Measurements from ENCODE around the gene TTC23. TPM values are rescaled to one million over a fixed set of nuclear protein-coding genes. Genes with fewer than 3 reads are reported as not detected.
A peak's percentile ranks its signal among the peaks of the same experiment; 100 is the strongest.

TTC23 gene
- total RNA-seq, 1 experiment from 2014 or later: 31.9 TPM

- Histone ChIP-seq H3K4me3 (no peak overlapping the region), H3K36me3 (peaks cover 96% of the 10 kb centered on the region), H3K9me3 (replicated peaks) (no peaks in the 10 kb centered on the region), H3K27ac (peak overlapping the region; percentile 86), H3K4me1 (replicated peaks) (peaks cover 78% of the 10 kb centered on the region), H3K27me3 (replicated peaks) (no peaks in the 10 kb centered on the region)
- peak in 1 of 2 experiments; percentile 59 for DNase-seq (ENCODE audit: low read depth in 1 of 2, low spot score in 2 of 2)
Measured at GRCh38 chr15:99130314-99130713, 119.1 kb downstream of the TTC23 start.

DNA sequence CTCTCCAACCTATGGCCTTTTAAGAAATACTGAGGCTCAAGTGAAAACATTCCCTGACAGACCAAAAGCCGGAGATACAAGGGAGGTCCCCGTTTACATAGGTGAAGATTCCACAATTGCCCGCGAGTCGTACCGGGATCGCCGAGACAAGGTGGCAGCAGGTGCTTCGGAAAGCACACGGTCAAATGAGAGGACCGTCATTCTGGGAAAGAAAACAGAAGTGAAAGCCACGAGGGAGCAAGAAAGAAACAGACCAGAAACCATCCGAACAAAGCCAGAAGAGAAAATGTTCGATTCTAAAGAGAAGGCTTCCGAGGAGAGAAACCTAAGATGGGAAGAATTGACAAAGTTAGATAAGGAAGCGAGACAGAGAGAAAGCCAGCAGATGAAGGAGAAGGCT lies 119.7 kb downstream of the TTC23 start:
- Histone ChIP-seq H3K9me3 (replicated peaks) (no peaks in the 10 kb centered on the region), H3K4me1 (replicated peaks) (peaks cover 78% of the 10 kb centered on the region), H3K27ac (peak overlapping the region; percentile 86), H3K36me3 (peaks cover 97% of the 10 kb centered on the region), H3K4me3 (no peak overlapping the region), H3K27me3 (replicated peaks) (no peaks in the 10 kb centered on the region)
- DNase-seq (ENCODE audit: low read depth in 1 of 2, low spot score in 2 of 2): no peak

DNA sequence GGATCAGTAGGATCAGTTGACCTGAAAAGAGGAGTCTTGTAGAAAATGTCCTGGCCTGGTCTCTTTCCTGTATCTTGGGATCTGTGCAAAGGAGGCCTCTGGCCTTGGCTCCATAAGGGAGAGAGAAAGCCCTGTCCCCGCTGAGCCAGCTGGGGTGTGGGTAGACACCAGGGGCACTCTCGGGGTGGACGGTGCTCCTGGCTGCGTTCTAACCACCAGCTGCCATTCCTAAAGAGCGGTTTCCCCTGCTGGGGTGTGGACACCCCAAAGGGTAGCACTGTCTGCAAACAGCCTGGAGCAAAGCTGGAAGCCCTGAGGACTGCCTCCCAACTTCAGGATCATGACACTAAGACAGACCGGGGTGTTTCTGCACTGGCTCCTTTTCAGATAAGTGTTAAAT lies 121.0 kb downstream of the TTC23 start:
- H3K4me1 ChIP-seq (replicated peaks): peaks cover 74% of the 10 kb centered on the region
- H3K27ac ChIP-seq: no peak overlapping the region
- H3K36me3 ChIP-seq: peaks cover 90% of the 10 kb centered on the region
- H3K4me3 ChIP-seq: no peak overlapping the region
- no peaks in the 10 kb centered on the region for H3K27me3 ChIP-seq (replicated peaks)
- no peaks in the 10 kb centered on the region for H3K9me3 ChIP-seq (replicated peaks)
- no peak for DNase-seq (ENCODE audit: low read depth in 1 of 2, low spot score in 2 of 2)

- H3K9me3 ChIP-seq (replicated peaks): no peaks in the 10 kb centered on the region
Measured at GRCh38 chr15:99127773-99128172, 121.6 kb downstream of the TTC23 start.

GRCh38 chr15:99126930-99127329 lies 122.5 kb downstream of the TTC23 start:
- Histone ChIP-seq H3K4me3 (no peak overlapping the region), H3K4me1 (replicated peaks) (peaks cover 74% of the 10 kb centered on the region), H3K9me3 (replicated peaks) (no peaks in the 10 kb centered on the region), H3K27ac (no peak overlapping the region), H3K27me3 (replicated peaks) (no peaks in the 10 kb centered on the region), H3K36me3 (peaks cover 88% of the 10 kb centered on the region)
- no peak for DNase-seq (ENCODE audit: low read depth in 1 of 2, low spot score in 2 of 2)

More at GRCh38 chr15:99127773-99128172, 121.6 kb downstream of the TTC23 start:
- Histone ChIP-seq H3K27me3 (replicated peaks) (no peaks in the 10 kb centered on the region), H3K27ac (no peak overlapping the region), H3K4me3 (no peak overlapping the region), H3K4me1 (replicated peaks) (peaks cover 74% of the 10 kb centered on the region), H3K36me3 (peaks cover 85% of the 10 kb centered on the region)
- DNase-seq (ENCODE audit: low read depth in 1 of 2, low spot score in 2 of 2): no peak

DNA sequence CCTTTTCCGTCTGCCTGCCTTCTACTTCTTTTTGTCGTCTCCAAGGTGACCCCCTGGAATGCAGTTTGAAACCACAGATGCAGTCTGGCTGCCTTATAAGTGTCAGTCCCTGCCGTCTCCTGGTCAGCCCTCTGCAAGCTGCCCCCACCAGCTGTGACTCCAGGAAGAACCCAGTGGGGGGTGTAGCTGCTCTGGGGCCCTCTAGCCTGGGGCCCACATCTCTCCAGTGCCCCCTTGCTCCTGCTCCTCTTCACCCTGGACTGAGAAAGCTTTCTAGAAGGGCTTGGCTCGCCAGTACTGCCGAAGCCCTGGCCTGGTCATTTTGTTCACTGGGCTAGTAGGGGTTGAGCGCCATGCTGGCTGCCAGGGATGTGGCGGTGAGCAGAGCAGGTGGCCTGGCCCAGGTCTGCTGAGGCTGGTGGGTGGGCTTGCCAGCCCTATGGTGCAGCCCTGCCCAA lies 123.2 kb downstream of the TTC23 start:
- peaks cover 71% of the 10 kb centered on the region for H3K4me1 ChIP-seq (replicated peaks)
- H3K27ac ChIP-seq: no peak overlapping the region
- no peak overlapping the region for H3K4me3 ChIP-seq
- no peaks in the 10 kb centered on the region for H3K27me3 ChIP-seq (replicated peaks)
- H3K9me3 ChIP-seq (replicated peaks): no peaks in the 10 kb centered on the region
- DNase-seq (ENCODE audit: low read depth in 1 of 2, low spot score in 2 of 2): no peak
- peaks cover 86% of the 10 kb centered on the region for H3K36me3 ChIP-seq

DNA sequence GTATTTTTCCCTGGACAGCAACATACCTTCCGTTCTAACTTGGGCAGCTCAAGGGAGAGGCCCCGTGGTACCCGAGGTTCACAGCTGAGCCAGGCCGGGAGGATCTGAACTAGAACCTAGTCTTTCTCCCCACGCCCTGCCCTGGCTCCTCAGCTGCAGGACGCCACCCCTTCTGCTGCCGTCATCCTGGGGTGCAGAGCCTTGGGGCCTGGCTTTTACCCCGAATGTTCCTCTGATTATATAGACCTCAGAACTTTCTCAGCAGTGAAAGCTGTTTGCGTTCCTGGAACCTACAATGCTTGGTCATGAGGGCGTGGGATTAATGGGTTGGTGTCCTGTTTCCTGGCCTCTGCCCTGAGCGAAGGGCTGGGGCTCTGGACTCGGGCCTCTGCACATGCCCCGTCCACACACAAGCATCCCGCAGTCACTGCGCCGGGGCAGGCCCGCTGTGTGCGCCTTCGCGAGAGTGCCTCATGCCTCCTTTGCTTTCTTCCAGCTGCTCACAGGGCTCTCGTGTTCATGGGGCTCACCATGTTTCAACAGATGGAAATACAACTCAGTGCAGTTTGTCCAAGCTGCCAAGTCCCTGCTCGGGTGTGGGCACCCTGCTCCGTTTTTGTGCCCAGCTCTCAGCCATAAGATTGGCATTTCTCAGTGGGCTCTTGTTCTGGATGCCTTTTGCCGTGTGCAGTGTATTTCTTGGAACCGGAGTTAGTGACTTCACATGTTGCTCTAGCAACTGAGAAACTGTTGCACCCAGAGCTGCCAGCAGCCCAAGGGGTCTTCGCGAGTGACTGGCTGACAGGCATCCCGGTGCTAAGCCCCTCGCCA lies 124.1 kb downstream of the TTC23 start:
- H3K27ac ChIP-seq: peak overlapping the region; percentile 62
- H3K4me3 ChIP-seq: no peak overlapping the region
- no peaks in the 10 kb centered on the region for H3K27me3 ChIP-seq (replicated peaks)
- H3K36me3 ChIP-seq: peaks cover 86% of the 10 kb centered on the region
- no peaks in the 10 kb centered on the region for H3K9me3 ChIP-seq (replicated peaks)
- H3K4me1 ChIP-seq (replicated peaks): peaks cover 62% of the 10 kb centered on the region
- DNase-seq (ENCODE audit: low read depth in 1 of 2, low spot score in 2 of 2): no peak

- no peak for DNase-seq (ENCODE audit: low read depth in 1 of 2, low spot score in 2 of 2)
- peak overlapping the region; percentile 62 for H3K27ac ChIP-seq
Measured at GRCh38 chr15:99124641-99125040, 124.7 kb downstream of the TTC23 start.

DNA sequence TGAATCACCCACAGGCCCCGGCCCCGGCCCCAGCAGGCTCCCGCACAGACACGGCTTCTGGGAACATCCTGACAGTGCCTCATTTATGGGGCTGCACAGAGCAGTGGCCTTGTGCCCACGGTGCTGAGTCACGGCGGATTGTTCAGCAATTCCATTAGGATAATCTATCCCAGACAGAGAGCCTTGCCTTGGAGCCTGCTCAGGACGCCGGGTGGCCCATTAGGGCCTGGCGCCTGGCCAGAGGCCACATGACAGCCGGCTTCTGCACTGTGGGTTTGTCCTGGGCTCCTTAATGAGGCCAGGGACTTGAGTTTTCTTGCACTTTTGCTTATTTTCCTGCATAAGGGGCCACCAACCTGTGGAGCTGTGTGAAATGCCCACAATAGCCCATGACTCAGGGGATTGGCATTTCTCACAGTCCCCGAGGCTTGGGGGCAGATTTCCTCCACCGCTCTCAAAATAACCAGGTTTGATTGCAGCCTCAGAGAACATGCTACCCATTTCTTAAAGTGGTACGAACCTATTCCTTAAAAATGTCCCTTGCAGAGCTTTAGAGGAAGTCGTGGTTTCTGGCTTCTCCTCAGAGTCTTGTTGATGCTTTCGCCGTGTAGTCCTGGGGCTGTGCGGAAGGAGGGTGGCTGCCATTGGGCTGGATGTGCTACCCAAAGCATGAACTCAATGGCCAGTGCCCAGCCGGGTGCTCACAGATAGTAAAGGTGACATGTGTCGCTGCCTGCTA lies 125.5 kb downstream of the TTC23 start:
- peak; percentile 99 for DNase-seq (ENCODE audit: low read depth in 1 of 2, low spot score in 2 of 2)
- Histone ChIP-seq H3K36me3 (peaks cover 86% of the 10 kb centered on the region), H3K4me3 (no peak overlapping the region), H3K27ac (peak overlapping the region; percentile 73), H3K4me1 (replicated peaks) (peaks cover 49% of the 10 kb centered on the region), H3K9me3 (replicated peaks) (no peaks in the 10 kb centered on the region), H3K27me3 (replicated peaks) (no peaks in the 10 kb centered on the region)

More at GRCh38 chr15:99124641-99125040, 124.7 kb downstream of the TTC23 start:
- no peak overlapping the region for H3K4me3 ChIP-seq
- H3K36me3 ChIP-seq: peaks cover 86% of the 10 kb centered on the region
- H3K27me3 ChIP-seq (replicated peaks): no peaks in the 10 kb centered on the region
- no peaks in the 10 kb centered on the region for H3K9me3 ChIP-seq (replicated peaks)
- H3K4me1 ChIP-seq (replicated peaks): peaks cover 56% of the 10 kb centered on the region

DNA sequence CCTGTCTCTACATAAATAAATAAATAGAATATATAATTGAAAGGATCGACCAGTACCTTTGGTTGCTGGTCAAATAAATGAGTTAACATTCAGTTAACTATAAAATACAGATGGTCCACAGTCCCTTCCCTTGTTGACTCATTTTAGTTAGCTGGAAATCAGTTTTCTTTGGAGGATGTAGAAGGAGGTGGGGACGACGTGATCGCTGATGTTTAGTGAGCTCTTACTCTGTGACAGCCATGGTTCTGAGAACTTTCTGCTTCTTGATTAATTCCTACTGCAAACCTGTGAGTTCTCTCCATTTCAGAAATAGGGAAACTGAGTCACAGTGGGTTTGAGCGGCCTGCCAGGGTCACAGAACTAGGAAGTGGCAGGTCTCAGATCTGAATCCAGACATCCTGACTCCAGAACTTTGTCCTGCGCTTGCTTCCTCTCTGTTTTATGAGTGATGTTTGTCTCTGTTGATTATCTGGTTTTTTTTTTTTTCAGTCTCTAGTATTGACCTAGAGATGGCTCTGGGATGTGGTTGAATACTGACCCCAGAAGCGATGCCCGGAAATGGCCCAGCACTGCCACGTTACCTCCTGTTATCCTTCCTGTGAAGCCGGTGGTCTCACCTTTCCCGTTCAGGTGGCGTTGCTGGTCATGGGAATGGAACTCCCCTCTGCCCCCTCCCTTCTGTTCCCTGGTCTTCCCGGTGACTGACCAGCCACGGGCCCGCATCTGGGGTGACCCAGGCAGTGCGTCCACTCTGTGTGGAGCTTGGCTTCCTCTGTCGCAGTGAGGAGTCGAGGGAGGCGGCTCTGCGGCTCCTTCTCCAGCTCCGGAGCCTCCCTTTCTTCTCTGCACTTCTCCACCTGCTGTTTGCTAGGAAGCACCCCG lies 126.3 kb downstream of the TTC23 start:
- no peaks in the 10 kb centered on the region for H3K27me3 ChIP-seq (replicated peaks)
- no peaks in the 10 kb centered on the region for H3K9me3 ChIP-seq (replicated peaks)
- peak in 1 of 2 experiments; percentile 31 for DNase-seq (ENCODE audit: low read depth in 1 of 2, low spot score in 2 of 2)
- peaks cover 83% of the 10 kb centered on the region for H3K36me3 ChIP-seq
- peaks cover 45% of the 10 kb centered on the region for H3K4me1 ChIP-seq (replicated peaks)
- no peak overlapping the region for H3K4me3 ChIP-seq
- H3K27ac ChIP-seq: peak overlapping the region; percentile 73

GRCh38 chr15:99121691-99122410 lies 127.5 kb downstream of the TTC23 start:
- Histone ChIP-seq H3K9me3 (replicated peaks) (no peaks in the 10 kb centered on the region), H3K27ac (no peak overlapping the region), H3K27me3 (replicated peaks) (no peaks in the 10 kb centered on the region), H3K4me1 (replicated peaks) (peaks cover 45% of the 10 kb centered on the region), H3K36me3 (peaks cover 83% of the 10 kb centered on the region), H3K4me3 (no peak overlapping the region)
- DNase-seq (ENCODE audit: low read depth in 1 of 2, low spot score in 2 of 2): no peak

DNA sequence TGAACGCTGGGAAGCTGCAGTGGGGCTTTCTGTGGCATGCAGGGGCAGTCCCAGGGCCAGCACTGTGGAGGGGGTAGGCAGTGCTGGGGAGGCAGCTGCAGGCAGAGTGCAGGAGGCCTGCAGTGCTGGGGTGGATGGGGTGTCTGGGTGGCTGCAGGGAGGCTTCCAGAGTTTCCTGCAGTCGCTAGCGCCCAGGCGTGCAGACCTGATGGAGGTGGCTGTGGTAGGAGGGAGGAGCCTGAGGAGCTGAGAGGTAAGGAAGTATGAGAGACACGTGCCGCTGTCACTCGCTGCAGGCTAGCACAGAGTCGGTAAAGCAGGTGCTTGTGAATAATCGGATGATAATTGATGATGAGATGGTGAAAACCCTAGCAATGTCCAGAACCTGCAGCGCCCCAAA lies 128.2 kb downstream of the TTC23 start:
- Histone ChIP-seq H3K9me3 (replicated peaks) (no peaks in the 10 kb centered on the region), H3K4me1 (replicated peaks) (peaks cover 43% of the 10 kb centered on the region), H3K4me3 (no peak overlapping the region), H3K27ac (no peak overlapping the region), H3K36me3 (peaks cover 83% of the 10 kb centered on the region), H3K27me3 (replicated peaks) (no peaks in the 10 kb centered on the region)
- DNase-seq (ENCODE audit: low read depth in 1 of 2, low spot score in 2 of 2): no peak

Measured in SJSA1 (cell line).